Germinal center (tissue), 1 donor: ENCODE data around the gene TRDN.
"Not testable (repeated sequence)": the region's sequence is repeated elsewhere in the genome, so short reads cannot be mapped to it uniquely, and the experiment has no call there.

ENCODE experiments used
- DNase-seq: peaks from one replicate; pipeline ENCODE4 v3.0.0; 2012; ENCODE audit warnings: mixed read lengths, low spot score

The TRDN gene

GRCh38 chr6:123562677-123563076 lies 74.1 kb downstream of the TRDN start:
- no peak for DNase-seq

DNA sequence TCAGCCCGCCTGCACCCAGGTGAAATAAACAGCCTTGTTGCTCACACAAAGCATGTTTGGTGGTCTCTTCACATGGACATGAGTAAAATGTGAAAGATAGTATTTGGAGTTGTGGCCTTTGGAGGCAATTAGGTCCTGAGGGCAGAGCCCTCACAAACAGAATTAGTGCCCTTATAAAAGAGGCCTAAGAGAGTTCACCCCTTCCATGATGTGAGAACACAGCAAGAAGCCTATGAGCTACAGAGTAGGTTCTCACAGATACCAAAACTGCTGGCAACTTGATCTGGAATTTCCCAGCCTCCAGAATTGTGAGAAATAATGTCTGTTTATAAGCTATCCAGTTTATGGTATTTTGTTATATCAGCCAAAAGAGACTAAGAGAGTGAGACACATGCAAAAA lies 74.5 kb downstream of the TRDN start:
- DNase-seq: no peak

GRCh38 chr6:123559816-123560215 lies 76.9 kb downstream of the TRDN start:
- not testable (repeated sequence) for DNase-seq

GRCh38 chr6:123557474-123557873 lies 79.3 kb downstream of the TRDN start:
- not testable (repeated sequence) for DNase-seq

- no peak for DNase-seq
Measured at GRCh38 chr6:123551939-123552707, 84.6 kb downstream of the TRDN start.

- no peak for DNase-seq
Measured at GRCh38 chr6:123550052-123550617, 86.6 kb downstream of the TRDN start.

DNA sequence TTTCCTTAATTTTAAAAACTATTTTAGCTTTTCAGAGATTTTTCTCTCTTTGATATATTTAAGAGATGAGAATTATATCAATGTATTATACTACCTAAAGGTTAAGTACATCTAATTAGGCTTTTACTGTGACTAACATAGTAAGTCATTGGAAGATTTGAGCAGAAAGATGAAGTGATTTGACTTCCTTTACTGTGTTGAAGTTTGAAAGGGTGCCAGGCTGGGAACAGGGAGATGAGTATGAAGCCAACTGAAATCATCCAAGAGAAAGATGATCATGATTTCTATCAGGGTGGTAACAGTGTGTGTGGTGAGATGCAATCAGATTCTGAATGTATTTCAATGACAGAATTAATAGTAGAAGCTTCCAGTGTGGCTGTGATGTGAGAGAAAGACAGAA lies 87.3 kb downstream of the TRDN start:
- DNase-seq: no peak

- DNase-seq: no peak
Measured at GRCh38 chr6:123547216-123547978, 89.4 kb downstream of the TRDN start.

DNA sequence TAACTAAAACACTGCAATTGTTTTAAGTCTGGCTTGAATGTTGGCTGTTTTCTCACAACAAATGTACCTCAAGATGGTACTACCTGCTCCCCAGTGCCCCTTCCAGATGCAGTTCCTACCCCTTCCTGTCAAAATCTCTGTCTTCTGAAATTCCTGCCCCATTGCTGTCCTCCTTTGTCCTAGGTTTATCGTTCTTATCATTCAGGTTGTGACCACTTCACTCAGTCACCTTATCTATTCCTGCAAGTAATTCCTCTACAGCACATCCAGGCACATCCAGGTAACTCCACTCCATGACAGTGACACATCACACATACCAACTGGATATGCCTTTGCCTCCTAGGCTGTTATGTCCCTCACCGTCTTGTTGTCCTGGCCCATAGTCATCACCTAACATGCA lies 90.2 kb downstream of the TRDN start:
- DNase-seq: no peak

GRCh38 chr6:123541462-123541861 lies 95.3 kb downstream of the TRDN start:
- DNase-seq: no peak

- DNase-seq: no peak
Measured at GRCh38 chr6:123533862-123534648, 102.7 kb downstream of the TRDN start.

GRCh38 chr6:123529843-123530242 lies 106.9 kb downstream of the TRDN start:
- DNase-seq: no peak

GRCh38 chr6:123529058-123529457 lies 107.7 kb downstream of the TRDN start:
- no peak for DNase-seq

DNA sequence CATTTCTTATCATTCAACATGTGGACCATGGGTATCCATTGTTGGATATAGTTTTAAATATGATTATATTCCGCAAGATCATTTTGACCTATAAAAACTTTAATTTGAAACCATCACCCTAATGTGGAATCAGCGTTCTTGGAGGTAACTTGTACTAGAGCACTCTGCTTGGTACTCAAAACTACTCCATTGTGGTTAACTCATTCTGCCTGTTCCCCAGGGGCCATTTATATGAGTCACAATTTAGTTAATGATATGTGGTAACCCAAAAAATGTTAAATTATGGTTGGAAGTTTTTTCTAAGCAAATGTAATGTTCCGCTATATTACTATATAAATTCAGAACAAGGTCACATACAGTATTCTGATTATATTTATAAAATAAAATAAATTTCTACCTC lies 109.3 kb downstream of the TRDN start:
- DNase-seq: no peak

GRCh38 chr6:123526128-123526527 lies 110.6 kb downstream of the TRDN start:
- no peak for DNase-seq

DNA sequence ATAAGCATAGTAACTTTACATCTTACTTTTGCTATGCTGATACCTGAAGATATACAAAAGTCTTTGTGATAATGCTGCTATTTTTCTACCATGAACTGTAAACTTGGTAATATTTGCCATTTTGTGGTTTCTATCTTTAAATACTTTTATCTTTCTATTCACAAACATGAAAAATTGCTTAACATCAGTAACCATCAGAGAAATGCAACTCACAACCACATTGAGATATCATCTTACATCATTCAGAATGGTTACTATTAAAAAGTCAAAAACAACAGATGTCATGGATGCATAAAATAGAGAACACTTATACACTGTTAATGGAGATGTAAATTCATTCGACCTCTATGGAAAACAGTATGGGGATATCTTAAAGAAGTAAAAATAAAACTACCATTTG lies 112.0 kb downstream of the TRDN start:
- no peak for DNase-seq

GRCh38 chr6:123520217-123520616 lies 116.5 kb downstream of the TRDN start:
- no peak for DNase-seq

DNA sequence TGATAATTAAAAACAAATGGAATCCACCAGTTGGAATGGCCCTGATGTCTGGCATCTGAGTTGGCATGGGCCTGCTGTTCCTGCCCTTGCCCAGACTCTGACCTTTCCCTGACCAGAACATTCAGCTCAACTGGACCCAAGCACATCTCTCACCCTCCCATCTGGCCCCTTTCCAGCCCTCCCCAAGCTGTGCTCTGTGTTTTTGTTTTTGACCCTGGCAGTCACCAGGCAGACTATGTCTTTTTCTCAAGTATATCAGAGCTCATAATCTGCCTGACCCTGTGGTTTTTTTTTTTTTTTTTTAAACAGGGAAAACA lies 117.6 kb downstream of the TRDN start:
- DNase-seq: no peak

DNA sequence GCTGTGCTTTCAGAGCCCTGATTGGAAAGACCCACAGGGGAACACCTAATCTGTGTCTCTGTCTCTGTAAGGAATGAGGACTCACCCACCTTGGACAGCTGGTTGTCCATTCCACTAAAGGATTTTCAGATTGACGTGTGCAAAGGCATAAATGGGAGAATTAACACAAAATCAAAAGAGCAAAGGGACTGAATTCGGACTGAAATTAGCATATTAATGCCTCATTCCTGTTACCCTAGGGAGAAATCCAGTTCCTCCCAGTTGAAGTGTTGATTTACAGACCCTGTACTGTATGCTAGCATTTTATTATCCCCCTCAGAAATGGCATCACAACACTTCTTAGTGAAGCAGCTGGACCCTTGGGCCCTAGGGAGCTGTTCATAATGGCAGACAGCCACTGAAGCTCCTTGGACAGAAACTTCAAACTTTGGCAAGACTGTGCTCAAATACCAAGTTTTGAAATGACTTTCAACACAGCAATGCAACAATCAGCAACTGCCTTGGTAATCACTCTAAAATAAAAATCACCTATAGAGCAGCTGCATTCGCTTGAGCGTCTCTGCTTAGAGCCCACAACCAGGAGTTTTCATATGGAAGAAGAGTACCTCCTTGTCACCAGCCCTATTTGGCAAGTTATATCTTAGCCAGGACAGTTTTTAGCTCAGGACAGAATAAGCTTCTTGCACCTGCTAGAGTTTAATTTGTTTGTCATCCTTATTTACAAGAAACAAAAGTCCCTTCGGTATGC lies 118.1 kb downstream of the TRDN start:
- no peak for DNase-seq

DNA sequence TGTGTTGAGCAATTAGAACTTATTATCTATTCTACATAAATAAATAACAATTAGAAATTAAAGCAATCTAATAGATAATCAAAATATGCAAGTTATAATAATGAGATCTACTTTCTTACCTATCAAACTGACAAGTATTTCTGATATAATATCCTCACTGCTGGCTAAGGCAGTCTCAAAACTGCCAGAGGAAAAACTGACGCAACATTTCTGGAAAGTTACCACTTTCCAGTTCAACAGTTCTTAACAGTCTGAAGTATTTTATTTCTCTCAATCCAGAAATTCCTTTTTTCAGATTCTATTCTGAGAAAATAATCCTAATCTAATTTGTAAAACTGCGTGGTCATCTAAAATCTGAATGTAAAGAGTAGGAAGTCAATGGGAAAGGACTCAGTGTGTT lies 121.0 kb downstream of the TRDN start:
- DNase-seq: no peak

- no peak for DNase-seq
Measured at GRCh38 chr6:123509112-123509511, 127.6 kb downstream of the TRDN start.

DNA sequence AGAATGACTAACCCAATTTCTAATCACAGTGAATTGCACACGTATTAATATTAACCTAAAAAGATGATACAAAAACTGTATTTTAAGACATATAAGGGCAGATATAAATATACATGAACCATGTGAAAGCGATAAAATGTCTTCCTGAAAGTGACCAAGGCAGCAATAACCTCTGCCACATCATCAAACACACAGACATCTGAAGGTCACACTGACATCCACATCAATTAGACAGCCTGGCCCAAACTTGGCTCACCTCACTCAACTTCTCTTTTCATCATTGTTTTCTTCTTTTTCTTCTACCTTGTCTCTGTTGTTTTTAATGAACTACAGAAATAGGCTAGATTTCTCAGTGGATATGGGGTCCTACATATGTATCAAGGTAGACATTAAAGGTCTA lies 128.5 kb downstream of the TRDN start:
- no peak for DNase-seq
